Activated T-cell treated with anti-CD3 and anti-CD28 coated beads, Interleukin-2, amount 50 U/mL, for 4 hours (primary cell): Measurements from ENCODE around the gene DOK6. TPM values are rescaled to one million over a fixed set of nuclear protein-coding genes. Genes with fewer than 3 reads are reported as not detected.

Experiments
- ATAC-seq, 2 donors: fragments of 200-7000 bp; cut with Tn5 transposase; one replicate each; pipeline ENCODE4 v1.10.0; 2021
- DNase-seq: peaks from one replicate; pipeline ENCODE4 v3.0.0-alpha.2; 2020
- H3K27me3 Mint-ChIP-seq: one replicate; pipeline ENCODE4 v1.8.0; 2021; ENCODE audit warnings: low read depth, mixed read lengths
- H3K36me3 Mint-ChIP-seq: one replicate; pipeline ENCODE4 v1.8.0; 2022; ENCODE audit warnings: mixed read lengths; ENCODE audit not compliant: insufficient read depth
- H3K4me1 Mint-ChIP-seq: one replicate; pipeline ENCODE4 v1.8.0; 2021; ENCODE audit warnings: low read depth, mixed read lengths
- H3K4me3 Mint-ChIP-seq: one replicate; pipeline ENCODE4 v1.8.0; 2021; ENCODE audit warnings: mild to moderate bottlenecking, moderate library complexity, mixed read lengths
- H3K9me3 Mint-ChIP-seq: one replicate; pipeline ENCODE4 v1.8.0; 2021; ENCODE audit warnings: mixed read lengths
- total RNA-seq, 3 donors: library from RNA; stranded (reverse); gene quantifications; one replicate each; pipeline ENCODE4 v1.2.1, GENCODE V29; 2021

Gene DOK6
- total RNA-seq, 3 donors from 2014 or later, result 0.03 TPM; not detected in 2

DNA sequence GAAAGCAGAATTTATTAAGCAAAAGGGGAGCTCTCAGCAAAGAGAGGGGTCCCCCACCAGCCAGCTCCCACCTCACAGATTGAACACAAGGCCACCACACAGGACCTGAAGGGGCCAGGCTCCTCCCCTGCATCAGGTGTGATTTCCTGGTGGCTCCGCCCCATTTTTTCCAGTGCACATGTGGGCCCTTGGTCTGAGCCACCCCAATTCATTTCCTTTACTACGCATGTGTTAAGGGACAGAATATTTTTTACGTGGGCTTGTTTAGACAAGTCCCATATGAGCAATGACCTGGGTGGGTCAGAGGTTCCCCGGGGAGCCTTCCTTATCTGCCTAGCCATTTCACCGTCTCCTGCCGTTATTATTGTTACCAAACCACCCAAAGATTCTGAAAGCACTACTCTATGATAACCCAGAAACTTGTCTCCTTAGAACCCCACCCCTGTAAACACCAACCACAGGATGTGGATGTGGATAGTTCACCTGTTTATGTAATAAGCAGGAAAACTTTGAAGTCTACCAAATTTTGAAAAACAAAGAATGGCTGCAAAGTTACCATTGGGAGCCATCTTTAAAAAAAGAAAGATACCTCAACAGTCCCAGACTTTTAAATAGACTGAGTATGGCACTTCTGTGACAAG is 355.3 kb downstream of the DOK6 start:
- ATAC-seq (no peak), DNase-seq (no peak)
- Mint-ChIP-seq H3K36me3 (peaks cover 13% of the 10 kb centered on the region), H3K9me3 (peaks cover 12% of the 10 kb centered on the region), H3K27me3 (no peaks in the 10 kb centered on the region), H3K4me1 (peaks cover 49% of the 10 kb centered on the region), H3K4me3 (no peak overlapping the region)

- no peak for ATAC-seq
- no peaks in the 10 kb centered on the region for H3K27me3 Mint-ChIP-seq
Measured at GRCh38 chr18:69757733-69758132, 357.0 kb downstream of the DOK6 start.

DNA sequence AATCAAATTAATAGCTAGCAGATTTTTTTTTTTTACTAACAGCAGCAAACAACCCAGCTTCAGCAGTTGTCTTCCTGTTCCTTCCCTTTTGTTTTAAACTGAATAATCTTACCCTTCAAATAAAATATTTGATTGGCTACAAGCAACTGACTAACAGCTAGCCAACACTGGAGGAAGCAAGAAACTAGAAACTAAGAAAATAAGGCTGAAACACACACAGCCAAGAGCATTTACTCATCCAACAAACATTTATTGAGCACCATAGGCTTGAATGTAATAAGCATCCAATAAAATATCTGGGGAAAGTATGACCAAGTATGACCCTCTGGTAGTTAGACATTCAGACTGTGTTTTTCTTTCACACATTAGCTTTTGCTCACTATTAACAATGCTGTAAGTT is 357.8 kb downstream of the DOK6 start:
- no peaks in the 10 kb centered on the region for H3K27me3 Mint-ChIP-seq
- peaks cover 12% of the 10 kb centered on the region for H3K36me3 Mint-ChIP-seq
- peaks cover 12% of the 10 kb centered on the region for H3K9me3 Mint-ChIP-seq
- no peak overlapping the region for H3K4me3 Mint-ChIP-seq
- DNase-seq (no peak), ATAC-seq (no peak)
- peaks cover 46% of the 10 kb centered on the region for H3K4me1 Mint-ChIP-seq

More at GRCh38 chr18:69757733-69758132, 357.0 kb downstream of the DOK6 start:
- peaks cover 49% of the 10 kb centered on the region for H3K4me1 Mint-ChIP-seq
- no peak overlapping the region for H3K4me3 Mint-ChIP-seq
- H3K9me3 Mint-ChIP-seq, result peaks cover 12% of the 10 kb centered on the region
- peaks cover 13% of the 10 kb centered on the region for H3K36me3 Mint-ChIP-seq
- DNase-seq, result no peak

GRCh38 chr18:69759046-69759445 is 358.4 kb downstream of the DOK6 start:
- no peak for ATAC-seq
- H3K9me3 Mint-ChIP-seq, result peaks cover 12% of the 10 kb centered on the region
- no peak for DNase-seq
- no peak overlapping the region for H3K4me3 Mint-ChIP-seq
- peaks cover 43% of the 10 kb centered on the region for H3K4me1 Mint-ChIP-seq
- H3K27me3 Mint-ChIP-seq, result no peaks in the 10 kb centered on the region
- peaks cover 10% of the 10 kb centered on the region for H3K36me3 Mint-ChIP-seq

DNA sequence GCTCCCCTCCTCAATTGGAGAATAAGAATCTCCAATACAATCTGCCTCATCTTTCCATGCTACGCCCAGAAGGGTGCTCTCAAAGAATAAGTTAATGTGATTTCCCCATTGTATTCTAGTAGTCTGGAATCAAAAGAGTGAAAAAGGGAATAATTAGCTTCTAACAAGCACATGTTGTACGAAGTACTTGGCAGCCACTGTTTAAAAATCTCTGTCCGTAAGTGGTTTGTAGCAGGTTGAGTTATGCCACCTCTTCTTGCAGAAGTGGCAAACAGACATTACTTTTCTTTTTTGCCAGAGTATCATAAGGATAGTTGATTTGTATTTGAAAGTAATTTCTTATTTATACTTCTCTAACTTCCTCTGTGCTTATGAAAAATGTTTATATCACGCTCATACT is 362.3 kb downstream of the DOK6 start:
- no peaks in the 10 kb centered on the region for H3K27me3 Mint-ChIP-seq
- no peak for DNase-seq
- H3K36me3 Mint-ChIP-seq, result no peaks in the 10 kb centered on the region
- H3K4me1 Mint-ChIP-seq, result peaks cover 8% of the 10 kb centered on the region
- H3K9me3 Mint-ChIP-seq, result no peaks in the 10 kb centered on the region
- H3K4me3 Mint-ChIP-seq, result no peak overlapping the region
- no peak for ATAC-seq

DNA sequence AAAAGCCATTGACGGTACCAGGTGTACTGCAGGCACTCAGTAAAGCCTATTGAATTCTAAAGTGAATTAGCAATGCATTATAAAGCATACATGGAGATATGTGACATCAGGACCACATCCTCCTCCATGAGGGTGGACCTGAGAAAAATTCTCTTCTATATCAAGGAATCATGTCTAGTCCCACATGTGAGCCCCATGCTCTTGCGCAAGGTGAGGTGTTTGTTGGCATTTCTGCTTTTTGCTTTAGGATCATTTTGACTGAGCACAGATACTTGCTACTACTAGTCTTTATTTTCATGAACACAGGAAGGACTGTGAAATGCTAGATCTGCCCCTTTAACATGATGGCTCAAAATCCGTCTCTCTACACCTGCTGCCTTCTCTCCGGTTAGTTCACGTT is 363.1 kb downstream of the DOK6 start:
- Mint-ChIP-seq H3K36me3 (peaks cover 4% of the 10 kb centered on the region), H3K4me1 (no peaks in the 10 kb centered on the region), H3K9me3 (no peaks in the 10 kb centered on the region), H3K4me3 (no peak overlapping the region), H3K27me3 (no peaks in the 10 kb centered on the region)
- DNase-seq (no peak), ATAC-seq (no peak)

DNA sequence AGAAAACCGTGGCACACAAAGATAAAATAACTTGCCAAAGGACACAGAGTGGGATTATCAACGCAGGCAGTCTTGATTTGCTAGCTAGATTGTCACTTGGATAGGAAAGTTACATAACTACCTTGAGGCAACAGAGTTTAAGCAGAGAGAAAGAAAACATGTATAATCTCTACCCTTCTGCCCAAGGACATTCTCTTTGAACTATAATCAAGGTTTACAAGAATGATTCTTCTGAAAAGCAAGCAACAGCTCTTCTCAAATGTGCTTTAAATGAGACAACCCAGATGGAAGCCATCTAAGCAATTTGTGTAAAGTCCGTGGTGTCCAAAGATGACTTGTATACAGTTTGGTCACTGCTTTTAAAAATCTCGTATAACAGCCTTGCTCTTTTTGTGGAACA is 369.6 kb downstream of the DOK6 start:
- peaks cover 13% of the 10 kb centered on the region for H3K4me1 Mint-ChIP-seq
- ATAC-seq, result no peak
- H3K27me3 Mint-ChIP-seq, result no peaks in the 10 kb centered on the region
- H3K36me3 Mint-ChIP-seq, result peaks cover 20% of the 10 kb centered on the region
- H3K4me3 Mint-ChIP-seq, result no peak overlapping the region
- DNase-seq, result no peak
- H3K9me3 Mint-ChIP-seq, result peaks cover 12% of the 10 kb centered on the region

GRCh38 chr18:69774831-69775230 is 374.1 kb downstream of the DOK6 start:
- no peaks in the 10 kb centered on the region for H3K27me3 Mint-ChIP-seq
- peaks cover 13% of the 10 kb centered on the region for H3K36me3 Mint-ChIP-seq
- DNase-seq, result no peak
- H3K4me1 Mint-ChIP-seq, result peaks cover 12% of the 10 kb centered on the region
- H3K9me3 Mint-ChIP-seq, result peaks cover 12% of the 10 kb centered on the region
- H3K4me3 Mint-ChIP-seq, result no peak overlapping the region
- ATAC-seq, result no peak

GRCh38 chr18:69777248-69777647 is 376.6 kb downstream of the DOK6 start:
- Mint-ChIP-seq H3K4me1 (peaks cover 11% of the 10 kb centered on the region), H3K36me3 (peaks cover 10% of the 10 kb centered on the region), H3K27me3 (no peaks in the 10 kb centered on the region), H3K9me3 (peaks cover 12% of the 10 kb centered on the region), H3K4me3 (no peak overlapping the region)
- ATAC-seq, result no peak
- DNase-seq, result no peak

DNA sequence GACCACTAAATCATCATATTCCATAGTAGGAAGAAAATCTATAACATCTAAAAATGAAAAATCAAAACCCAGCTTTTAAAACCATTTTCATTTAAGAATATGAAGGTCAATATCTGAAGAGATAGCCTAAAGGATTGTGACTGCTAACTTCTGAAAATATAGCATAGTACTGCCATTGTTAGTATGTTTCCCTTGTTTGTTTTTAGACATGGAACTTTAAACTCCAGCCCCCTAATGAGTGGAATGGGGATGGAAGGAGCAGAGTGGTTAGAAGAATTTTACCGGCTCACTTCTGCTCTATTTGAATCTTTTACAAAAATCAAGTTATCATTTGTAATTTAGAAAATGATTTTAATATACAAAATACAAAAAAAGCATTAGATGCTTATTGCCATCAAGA is 378.0 kb downstream of the DOK6 start:
- H3K36me3 Mint-ChIP-seq, result peaks cover 4% of the 10 kb centered on the region
- ATAC-seq (no peak), DNase-seq (no peak)
- peaks cover 11% of the 10 kb centered on the region for H3K4me1 Mint-ChIP-seq
- H3K27me3 Mint-ChIP-seq, result no peaks in the 10 kb centered on the region
- peaks cover 9% of the 10 kb centered on the region for H3K9me3 Mint-ChIP-seq
- no peak overlapping the region for H3K4me3 Mint-ChIP-seq

GRCh38 chr18:69780851-69781250 is 380.2 kb downstream of the DOK6 start:
- Mint-ChIP-seq H3K4me1 (peaks cover 1% of the 10 kb centered on the region), H3K4me3 (no peak overlapping the region), H3K27me3 (no peaks in the 10 kb centered on the region), H3K36me3 (peaks cover 3% of the 10 kb centered on the region), H3K9me3 (no peaks in the 10 kb centered on the region)
- ATAC-seq (no peak), DNase-seq (no peak)

- Mint-ChIP-seq H3K9me3 (no peaks in the 10 kb centered on the region), H3K36me3 (peaks cover 3% of the 10 kb centered on the region), H3K27me3 (no peaks in the 10 kb centered on the region), H3K4me3 (no peak overlapping the region), H3K4me1 (no peaks in the 10 kb centered on the region)
- no peak for ATAC-seq
- DNase-seq, result no peak
Measured at GRCh38 chr18:69784815-69785214, 384.1 kb downstream of the DOK6 start.

DNA sequence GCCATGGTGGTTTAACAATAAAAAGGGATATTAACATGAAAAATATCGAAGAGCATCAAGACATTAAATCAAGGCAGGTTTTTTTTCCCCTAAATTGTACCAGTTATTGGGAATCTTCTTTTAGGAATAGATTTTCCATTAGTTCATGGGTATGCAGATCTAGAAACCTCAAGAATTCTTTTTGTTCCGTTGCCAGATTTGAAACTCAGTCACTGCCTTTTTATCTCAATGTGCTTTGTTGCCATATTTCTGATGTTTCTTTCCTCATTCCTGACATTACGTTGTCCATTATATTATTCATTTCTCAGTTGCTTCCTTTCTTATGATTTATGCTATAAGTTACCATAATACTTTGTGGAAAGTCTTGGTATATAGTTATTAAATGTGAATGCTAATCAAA is 384.8 kb downstream of the DOK6 start:
- H3K9me3 Mint-ChIP-seq, result no peaks in the 10 kb centered on the region

GRCh38 chr18:69786427-69786826 is 385.7 kb downstream of the DOK6 start:
- Mint-ChIP-seq H3K36me3 (no peaks in the 10 kb centered on the region), H3K4me1 (no peaks in the 10 kb centered on the region), H3K9me3 (no peaks in the 10 kb centered on the region), H3K27me3 (no peaks in the 10 kb centered on the region), H3K4me3 (no peak overlapping the region)
- ATAC-seq, result no peak
- DNase-seq, result no peak

More for the DNA sequence above, 384.8 kb downstream of the DOK6 start:
- DNase-seq (no peak), ATAC-seq (no peak)
- H3K27me3 Mint-ChIP-seq, result no peaks in the 10 kb centered on the region
- H3K4me1 Mint-ChIP-seq, result no peaks in the 10 kb centered on the region
- peaks cover 3% of the 10 kb centered on the region for H3K36me3 Mint-ChIP-seq
- no peak overlapping the region for H3K4me3 Mint-ChIP-seq

GRCh38 chr18:69787825-69788547 is 387.3 kb downstream of the DOK6 start:
- no peak overlapping the region for H3K4me3 Mint-ChIP-seq
- H3K36me3 Mint-ChIP-seq, result no peaks in the 10 kb centered on the region
- no peak for DNase-seq
- no peak for ATAC-seq
- no peaks in the 10 kb centered on the region for H3K9me3 Mint-ChIP-seq
- H3K4me1 Mint-ChIP-seq, result no peaks in the 10 kb centered on the region
- H3K27me3 Mint-ChIP-seq, result no peaks in the 10 kb centered on the region
